ENCODE data around the gene HBZ.
"Not testable (repeated sequence)": the region's sequence is repeated elsewhere in the genome, so short reads cannot be mapped to it uniquely, and the experiment has no call there.

The HBZ gene

GRCh38 chr16:154217-155030 lies 2.0 kb downstream of the HBZ start:
- no peak for DNase-seq
- H2AFZ ChIP-seq (ENCODE audit: low read length): peak overlapping the region; percentile 47
- no peaks in the 10 kb centered on the region for H4K20me1 ChIP-seq (ENCODE audit: insufficient read depth, low read length)
- H3K27ac ChIP-seq (ENCODE audit: low read length): no peak overlapping the region
- H3K9me3 ChIP-seq (replicated peaks; ENCODE audit: insufficient read depth, low read length): no peaks in the 10 kb centered on the region
- H3K9ac ChIP-seq (ENCODE audit: low read length): no peak overlapping the region
- H3K79me2 ChIP-seq (ENCODE audit: low read length): no peaks in the 10 kb centered on the region
- no peaks in the 10 kb centered on the region for H3F3A ChIP-seq (ENCODE audit: insufficient read depth, low read length)
- peaks cover 64% of the 10 kb centered on the region for H3K27me3 ChIP-seq (replicated peaks; ENCODE audit: insufficient read depth, low read length)
- TF ChIP-seq EZH2 (optimal IDR thresholded peaks at IDR 0.05; ENCODE audit: low read depth, low read length): no peak
- TF ChIP-seq CTCF (IDR thresholded peaks at IDR 0.05; ENCODE audit: low read length): no peak
- no peak for TF ChIP-seq EZH2phosphoT487 (IDR thresholded peaks at IDR 0.05; ENCODE audit: low read length)
- H3K4me2 ChIP-seq (ENCODE audit: low read depth, low read length): peak overlapping the region; percentile 83
- no peaks in the 10 kb centered on the region for H3K36me3 ChIP-seq (replicated peaks; ENCODE audit: insufficient read depth, low read length)
- peak overlapping the region; percentile 44 for H3K4me3 ChIP-seq (ENCODE audit: low read length)
- H3K9me2 ChIP-seq (replicated peaks; ENCODE audit: insufficient read depth, low read length): no peaks in the 10 kb centered on the region
- H3K4me1 ChIP-seq (ENCODE audit: low read length): no peaks in the 10 kb centered on the region

GRCh38 chr16:155031-155398 lies 2.6 kb downstream of the HBZ start:
- DNase-seq: no peak
- 0 out of 2 replicates have a peak overlapping the region, but pooled peaks have one; percentile 47 for H2AFZ ChIP-seq (ENCODE audit: low read length)
- H3K36me3 ChIP-seq (replicated peaks; ENCODE audit: insufficient read depth, low read length): no peaks in the 10 kb centered on the region
- H3K4me2 ChIP-seq (ENCODE audit: low read depth, low read length): peak overlapping the region; percentile 83; the same call in 1 of the 2 replicates
- no peaks in the 10 kb centered on the region for H4K20me1 ChIP-seq (ENCODE audit: insufficient read depth, low read length)
- H3K9ac ChIP-seq (ENCODE audit: low read length): no peak overlapping the region
- H3K79me2 ChIP-seq (ENCODE audit: low read length): no peaks in the 10 kb centered on the region
- peaks cover 62% of the 10 kb centered on the region for H3K27me3 ChIP-seq (replicated peaks; ENCODE audit: insufficient read depth, low read length)
- no peak overlapping the region for H3K27ac ChIP-seq (ENCODE audit: low read length)
- H3K9me3 ChIP-seq (replicated peaks; ENCODE audit: insufficient read depth, low read length): no peaks in the 10 kb centered on the region
- no peaks in the 10 kb centered on the region for H3K9me2 ChIP-seq (replicated peaks; ENCODE audit: insufficient read depth, low read length)
- no peaks in the 10 kb centered on the region for H3K4me1 ChIP-seq (ENCODE audit: low read length)
- no peak overlapping the region for H3K4me3 ChIP-seq (ENCODE audit: low read length)
- TF ChIP-seq CTCF (IDR thresholded peaks at IDR 0.05; ENCODE audit: low read length) (no peak), EZH2 (optimal IDR thresholded peaks at IDR 0.05; ENCODE audit: low read depth, low read length) (no peak), EZH2phosphoT487 (IDR thresholded peaks at IDR 0.05; ENCODE audit: low read length) (no peak)
- no peaks in the 10 kb centered on the region for H3F3A ChIP-seq (ENCODE audit: insufficient read depth, low read length)

- no peaks in the 10 kb centered on the region for H3F3A ChIP-seq (ENCODE audit: insufficient read depth, low read length)
- H3K4me3 ChIP-seq (ENCODE audit: low read length): no peak overlapping the region
- H4K20me1 ChIP-seq (ENCODE audit: insufficient read depth, low read length): no peaks in the 10 kb centered on the region
- H3K27ac ChIP-seq (ENCODE audit: low read length): no peak overlapping the region
- H3K36me3 ChIP-seq (replicated peaks; ENCODE audit: insufficient read depth, low read length): no peaks in the 10 kb centered on the region
- no peak overlapping the region for H2AFZ ChIP-seq (ENCODE audit: low read length)
- peaks cover 60% of the 10 kb centered on the region for H3K27me3 ChIP-seq (replicated peaks; ENCODE audit: insufficient read depth, low read length)
- no peaks in the 10 kb centered on the region for H3K4me1 ChIP-seq (ENCODE audit: low read length)
- DNase-seq: no peak
- no peak overlapping the region for H3K9ac ChIP-seq (ENCODE audit: low read length)
- H3K9me2 ChIP-seq (replicated peaks; ENCODE audit: insufficient read depth, low read length): no peaks in the 10 kb centered on the region
- H3K9me3 ChIP-seq (replicated peaks; ENCODE audit: insufficient read depth, low read length): no peaks in the 10 kb centered on the region
- no peak overlapping the region for H3K4me2 ChIP-seq (ENCODE audit: low read depth, low read length)
- H3K79me2 ChIP-seq (ENCODE audit: low read length): no peaks in the 10 kb centered on the region
- TF ChIP-seq EZH2 (optimal IDR thresholded peaks at IDR 0.05; ENCODE audit: low read depth, low read length) (no peak), EZH2phosphoT487 (IDR thresholded peaks at IDR 0.05; ENCODE audit: low read length) (no peak), CTCF (IDR thresholded peaks at IDR 0.05; ENCODE audit: low read length) (no peak)
These were observed 6.8 kb downstream of the HBZ start for GRCh38 chr16:159136-159849.

- H3K9me2 ChIP-seq (replicated peaks; ENCODE audit: insufficient read depth, low read length); H3K4me2 ChIP-seq (ENCODE audit: low read depth, low read length); H3K4me1 ChIP-seq (ENCODE audit: low read length); H3K4me3 ChIP-seq (ENCODE audit: low read length); H3K9me3 ChIP-seq (replicated peaks; ENCODE audit: insufficient read depth, low read length); H3F3A ChIP-seq (ENCODE audit: insufficient read depth, low read length); H3K79me2 ChIP-seq (ENCODE audit: low read length); H3K9ac ChIP-seq (ENCODE audit: low read length); H3K36me3 ChIP-seq (replicated peaks; ENCODE audit: insufficient read depth, low read length); H2AFZ ChIP-seq (ENCODE audit: low read length); H3K27ac ChIP-seq (ENCODE audit: low read length); DNase-seq; H4K20me1 ChIP-seq (ENCODE audit: insufficient read depth, low read length): not testable (repeated sequence)
- peaks cover 54% of the 10 kb centered on the region for H3K27me3 ChIP-seq (replicated peaks; ENCODE audit: insufficient read depth, low read length)
These were observed 7.8 kb downstream of the HBZ start for GRCh38 chr16:160242-160641.
